Left hindlimb (tissue), 1 donor: ENCODE measurements around the gene FOXL2.
A peak's percentile ranks its signal among the peaks of the same experiment; 100 is the strongest.
"Not testable (repeated sequence)": the region's sequence is repeated elsewhere in the genome, so short reads cannot be mapped to it uniquely, and the experiment has no call there.

Source experiments
- DNase-seq: peaks from one replicate; pipeline ENCODE4 v3.0.0-alpha.2; 2018

FOXL2 gene

GRCh38 chr3:138923531-138923994 is 23.4 kb downstream of the FOXL2 start:
- DNase-seq: no peak

- not testable (repeated sequence) for DNase-seq
Measured at GRCh38 chr3:138922400-138922799, 24.5 kb downstream of the FOXL2 start.

DNA sequence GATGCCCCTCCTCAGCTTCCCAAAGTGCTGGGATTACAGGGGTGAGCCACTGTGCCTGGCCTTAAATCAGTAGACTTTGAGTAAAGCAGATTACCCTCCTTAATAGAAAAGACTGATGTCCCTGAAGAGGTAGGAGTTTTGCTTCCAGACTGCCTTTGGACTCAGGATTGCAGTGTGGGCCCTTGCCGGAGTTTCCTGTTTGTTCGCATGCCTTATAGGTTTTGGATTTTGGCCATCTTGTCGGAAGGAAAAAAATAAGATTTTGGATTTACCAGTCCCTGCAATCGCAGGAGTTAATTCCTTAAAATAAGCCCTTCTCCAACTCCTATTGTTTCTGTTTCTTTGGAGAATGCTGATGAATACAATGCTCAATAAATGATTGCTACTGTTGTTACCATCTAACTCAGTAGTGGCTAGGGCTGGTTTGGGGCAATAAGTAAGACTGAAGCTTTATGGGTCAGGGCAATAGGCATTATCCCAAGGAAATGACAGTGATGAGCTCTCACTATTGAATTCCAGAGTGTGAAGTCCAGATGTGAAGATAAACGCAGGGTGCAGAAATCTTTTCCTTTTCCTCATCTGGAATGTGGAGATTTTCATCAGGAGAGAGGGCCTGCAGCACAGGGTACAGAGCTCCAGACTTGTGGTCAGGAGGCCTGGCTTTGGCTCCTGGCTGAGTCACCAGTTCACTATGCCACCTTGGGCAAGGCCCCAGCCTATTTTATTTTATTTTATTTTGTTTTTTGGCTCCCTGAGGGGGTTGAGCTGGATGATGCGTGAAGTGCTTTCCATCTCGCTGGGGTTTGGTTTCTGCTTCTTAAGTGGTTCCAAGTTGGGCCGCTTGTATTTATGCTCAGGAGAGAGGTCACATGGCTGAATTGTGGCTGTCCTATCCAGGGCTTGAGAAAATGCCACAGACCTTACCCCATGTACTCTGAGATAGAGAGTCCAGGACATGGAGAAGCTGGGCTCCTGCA is 25.3 kb downstream of the FOXL2 start:
- DNase-seq: no peak

DNA sequence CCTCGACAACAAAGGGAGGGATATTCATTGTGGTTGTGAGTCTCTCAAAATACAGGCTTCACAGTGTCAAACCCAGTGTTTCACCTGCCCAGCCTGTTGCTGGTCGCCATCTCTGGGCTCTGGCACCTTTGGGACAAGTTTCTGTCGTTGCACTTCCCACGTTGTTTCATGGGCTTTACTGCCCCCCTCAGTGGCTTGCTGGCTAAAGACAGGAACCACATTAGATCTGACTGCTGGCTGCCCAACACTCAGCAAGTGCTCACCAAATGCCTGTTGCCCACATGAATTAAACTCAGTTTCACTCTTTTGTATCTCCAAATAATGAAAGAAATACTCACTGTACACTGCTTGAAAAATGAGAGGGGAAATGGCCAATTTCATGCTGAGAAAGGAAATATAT is 27.6 kb downstream of the FOXL2 start:
- DNase-seq: no peak

DNA sequence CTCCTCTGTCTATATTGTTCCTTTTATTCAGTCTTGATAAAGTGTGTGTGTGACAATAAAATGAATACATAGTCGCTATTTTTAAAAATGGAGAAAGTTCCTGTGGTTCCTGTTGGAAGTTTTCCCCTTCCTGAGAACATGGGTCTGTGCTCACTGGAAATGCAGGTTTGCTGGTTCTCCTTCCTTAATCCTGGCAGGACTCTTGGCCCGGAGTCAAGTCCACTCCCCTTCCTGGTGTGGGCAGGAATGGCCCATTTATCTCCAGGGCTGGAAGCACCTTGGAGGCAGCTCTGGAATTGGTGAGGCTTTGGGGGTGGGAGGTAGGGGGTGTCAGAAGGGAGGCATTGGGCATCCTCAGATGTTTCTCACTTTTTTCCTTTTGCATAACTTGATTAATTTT is 30.1 kb downstream of the FOXL2 start:
- DNase-seq: no peak

DNA sequence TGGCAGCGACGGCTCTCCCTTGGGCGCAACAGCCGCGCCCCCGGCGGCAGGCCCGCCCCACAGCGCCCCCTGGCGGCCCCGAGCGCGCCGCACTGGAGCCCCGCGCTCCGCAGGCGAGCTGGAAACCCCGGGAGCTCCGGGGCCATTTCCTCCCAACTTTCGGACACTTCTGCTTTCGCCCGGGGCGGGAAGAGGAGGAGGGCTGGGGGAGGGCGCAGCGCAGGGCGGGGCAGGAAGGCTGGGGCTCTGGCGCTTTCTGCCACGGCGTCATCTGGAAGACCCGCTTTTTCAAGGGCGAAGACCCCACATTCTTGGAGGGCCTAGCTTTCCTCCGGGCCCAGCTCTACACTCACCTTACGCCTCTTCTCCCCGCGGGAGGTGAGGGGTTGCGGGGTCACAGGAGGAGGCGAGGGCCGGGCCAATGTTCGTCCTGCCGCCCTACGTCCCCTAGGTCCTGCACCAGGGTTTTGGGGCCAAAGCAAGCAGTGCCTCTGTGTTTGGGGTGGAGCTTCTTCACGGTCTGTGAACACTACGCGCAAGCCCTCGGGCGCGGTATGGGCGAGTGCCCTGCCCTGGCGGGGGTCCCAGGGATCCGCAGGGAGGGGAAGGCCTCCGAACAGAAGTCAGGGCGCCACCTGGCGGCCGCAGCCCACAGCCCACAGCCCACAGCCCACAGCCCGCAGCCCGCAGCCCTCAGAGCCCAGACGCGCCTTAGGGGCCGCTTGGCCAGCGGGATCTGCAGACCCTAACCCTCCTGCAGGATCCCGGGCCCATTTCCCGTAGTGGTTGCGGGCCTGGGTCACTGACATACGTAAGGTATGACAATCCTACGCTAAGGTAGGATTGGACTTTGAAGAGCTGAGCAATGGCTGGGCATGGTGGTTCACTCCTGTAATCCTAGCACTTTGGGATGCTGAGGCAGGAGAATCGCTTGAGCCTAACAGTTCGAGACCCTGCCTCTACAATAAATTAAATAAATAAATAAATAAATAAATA is 31.1 kb downstream of the FOXL2 start:
- DNase-seq: peak; percentile 95

DNA sequence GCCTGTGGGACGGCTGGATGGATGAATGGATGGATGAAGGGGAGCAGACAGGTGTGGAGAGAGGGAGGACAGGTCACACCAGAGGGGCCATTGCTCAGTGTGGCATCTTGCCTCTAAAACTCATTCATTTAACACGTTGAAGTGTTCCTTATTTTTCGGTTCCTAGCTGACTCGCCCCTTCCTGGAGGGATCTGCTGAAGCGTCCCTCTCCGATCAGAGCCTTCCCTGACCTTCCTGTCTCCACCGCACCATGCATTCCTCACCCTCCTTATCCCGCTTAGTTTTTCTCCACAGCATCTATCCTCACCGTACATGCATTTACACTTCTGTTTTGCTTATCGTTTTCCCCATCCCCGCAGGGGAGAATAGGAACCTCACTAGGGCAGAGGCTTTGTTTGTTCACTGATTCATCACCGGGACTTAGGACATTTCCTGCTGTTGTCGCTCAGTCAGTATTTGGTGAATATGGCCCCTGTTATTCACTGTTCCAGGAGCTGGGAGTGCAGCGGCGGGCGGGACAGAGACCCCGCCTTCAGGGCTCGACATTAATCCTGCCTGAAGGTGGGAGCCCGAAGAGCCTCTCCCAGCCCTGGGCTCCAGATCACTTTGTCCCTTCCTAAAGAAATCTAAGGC is 32.0 kb downstream of the FOXL2 start:
- DNase-seq: no peak

DNA sequence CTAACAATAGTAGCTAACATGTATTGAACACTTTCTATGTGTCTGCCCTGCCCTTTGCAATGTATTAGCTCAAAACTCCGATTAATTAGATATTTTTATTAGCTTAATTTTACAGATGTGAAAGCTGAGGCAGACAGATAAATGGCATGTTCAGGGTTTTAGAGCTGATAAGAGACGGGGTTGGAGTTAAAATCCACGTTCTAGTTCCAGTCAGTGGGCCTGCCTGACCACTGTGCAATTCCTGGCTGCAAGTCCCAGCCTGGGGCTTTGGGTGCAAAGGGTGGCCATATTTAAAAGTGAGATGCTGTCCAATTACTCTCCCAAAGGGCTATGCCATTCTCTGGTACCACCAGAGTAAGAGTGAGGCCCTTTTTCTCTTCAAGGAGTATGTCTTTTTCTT is 33.2 kb downstream of the FOXL2 start:
- DNase-seq: no peak

- DNase-seq: no peak
Measured at GRCh38 chr3:138912237-138912636, 34.7 kb downstream of the FOXL2 start.

- DNase-seq: no peak
Measured at GRCh38 chr3:138911621-138912020, 35.3 kb downstream of the FOXL2 start.

GRCh38 chr3:138909904-138910303 is 37.0 kb downstream of the FOXL2 start:
- no peak for DNase-seq

DNA sequence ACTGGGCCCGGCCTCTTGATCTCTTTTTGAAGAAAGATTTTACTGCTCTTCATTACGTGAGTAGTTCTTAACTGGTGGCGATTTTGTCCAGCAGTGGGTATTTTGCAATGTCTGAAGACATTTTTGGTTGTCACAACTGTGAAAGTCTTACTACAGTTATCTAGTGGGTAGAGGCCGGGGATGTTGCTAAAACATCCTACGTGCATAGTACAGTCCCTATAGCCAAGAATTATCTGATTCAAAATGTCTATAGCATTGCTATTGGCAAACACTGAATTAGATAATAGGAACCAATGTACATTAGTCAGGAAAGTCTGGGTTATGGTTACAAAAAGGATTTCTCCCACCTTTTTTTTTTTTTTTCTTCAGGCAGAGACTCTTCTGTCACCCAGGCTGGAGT is 38.1 kb downstream of the FOXL2 start:
- no peak for DNase-seq

DNA sequence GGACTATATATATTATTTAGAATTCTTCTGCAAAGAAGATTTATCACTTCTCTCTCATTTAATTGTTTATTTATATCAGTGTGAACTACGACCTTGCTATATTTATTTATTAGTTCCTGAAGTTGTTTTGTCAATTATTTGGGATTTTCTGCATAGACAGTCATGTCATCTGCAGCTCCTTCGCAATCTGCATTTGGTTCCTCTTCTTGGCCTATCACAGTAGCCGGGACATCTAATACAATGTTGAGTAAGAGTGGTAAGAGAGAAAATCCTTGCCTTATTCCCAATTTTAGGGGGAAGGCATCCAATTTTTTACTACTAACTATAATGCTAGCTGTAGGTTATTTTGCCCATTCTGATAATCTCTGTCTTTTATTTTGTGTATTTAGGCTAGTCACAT is 39.4 kb downstream of the FOXL2 start:
- no peak for DNase-seq

GRCh38 chr3:138902171-138902570 is 44.8 kb downstream of the FOXL2 start:
- no peak for DNase-seq

GRCh38 chr3:138901567-138901966 is 45.4 kb downstream of the FOXL2 start:
- DNase-seq: no peak

DNA sequence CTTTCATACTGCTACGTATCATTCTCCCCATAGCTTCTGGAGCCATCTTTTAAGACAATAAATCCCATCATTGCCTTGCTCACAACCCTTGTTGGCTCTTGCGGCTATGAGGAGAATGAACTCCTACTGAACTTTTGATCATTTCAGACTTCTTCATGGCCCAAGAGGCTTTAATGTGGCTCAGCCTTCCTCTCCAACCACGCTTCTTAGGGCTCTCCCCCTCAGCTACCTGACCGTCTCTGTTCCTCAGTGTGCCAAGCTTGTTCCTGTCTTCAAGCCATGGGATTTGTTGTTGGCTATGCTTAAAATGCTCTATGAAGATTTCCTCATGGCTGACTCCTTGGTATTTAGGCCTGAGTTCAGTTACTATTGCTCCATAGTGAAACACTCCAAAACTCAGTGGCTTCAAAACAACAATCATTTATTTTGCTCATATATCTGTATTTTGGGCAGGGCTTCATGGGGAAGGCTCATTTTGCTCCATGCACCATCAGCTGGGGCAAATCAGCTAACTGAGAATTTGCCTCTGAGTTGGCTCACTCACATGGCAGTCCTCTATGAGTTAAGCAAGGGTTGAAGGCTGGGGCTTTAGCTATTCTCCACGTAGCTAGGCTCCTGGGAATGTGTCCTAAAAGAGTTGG is 47.5 kb downstream of the FOXL2 start:
- no peak for DNase-seq

DNA sequence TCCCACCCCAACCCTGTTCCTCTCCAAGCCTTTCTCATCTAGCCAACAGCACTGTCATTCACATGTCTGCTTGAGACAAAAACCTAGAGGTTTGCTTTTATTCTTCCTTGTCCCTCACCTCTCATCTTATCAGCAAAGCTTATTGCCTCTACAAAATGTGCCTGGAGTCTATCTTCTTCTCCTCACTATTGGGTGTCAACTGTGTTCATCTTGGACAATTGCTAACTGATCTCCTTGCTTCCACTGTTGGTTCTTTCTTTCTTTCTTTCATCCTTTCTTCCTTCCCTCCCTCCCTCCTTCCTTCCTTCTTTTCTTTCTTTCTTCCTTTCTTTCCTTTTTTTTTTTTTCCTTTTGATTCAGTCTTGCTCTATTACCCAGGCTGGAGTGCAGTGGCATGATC is 48.2 kb downstream of the FOXL2 start:
- no peak for DNase-seq

DNA sequence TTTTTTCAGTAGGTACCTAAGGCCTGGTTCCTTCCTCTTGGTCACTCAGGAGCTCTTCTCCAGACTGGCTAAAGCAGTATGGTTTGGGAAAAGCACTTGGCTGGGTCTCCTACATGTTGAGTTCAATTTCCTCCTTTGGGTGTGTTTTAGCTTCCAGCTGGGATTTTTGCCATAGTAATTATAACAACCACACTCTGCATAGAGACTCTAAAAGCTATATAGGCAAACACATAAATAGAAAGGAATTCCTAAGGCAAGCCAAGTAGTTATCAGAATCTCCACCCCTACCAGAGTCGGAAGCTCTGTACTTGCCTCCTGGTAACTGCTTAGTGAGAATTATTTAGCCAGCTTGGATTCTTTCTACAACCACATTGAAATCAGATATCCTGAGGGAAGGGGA is 48.6 kb downstream of the FOXL2 start:
- DNase-seq: peak; percentile 48
